ENCODE results near the gene MDK.

GRCh38 chr11:46381819-46382645, 563 bp downstream of the MDK start:
- TF ChIP-seq POLR2A (IDR thresholded peaks at IDR 0.05; ENCODE audit: low read depth, low read length): no peak
- TF ChIP-seq TAF1 (IDR thresholded peaks at IDR 0.05; ENCODE audit: borderline replicate concordance, low read depth, low read length): no peak

Measured in GM12892 (cell line).